Tibial artery (tissue), 4 donors: Measurements from ENCODE around the gene LPGAT1.

Experiments
- DNase-seq, 2 donors: peaks; one replicate each; pipeline ENCODE4 v3.0.0-alpha.2; 2019
- H3K27ac ChIP-seq, 2 donors: fragments of 200-600 bp; sonication (generic) in 1 of 2; 1 replicate in 1 of 2; 2 replicates in 1 of 2; pipeline ENCODE4 v1.5.1; 2018 to 2019; ENCODE audit warnings: mild to moderate bottlenecking in 1 of 2
- H3K27me3 ChIP-seq, 2 donors: fragments of 200-600 bp; sonication (generic) in 1 of 2; one replicate each; pipeline versions ENCODE4 v1.5.1 to v1.6.0; 2016 to 2019
- H3K36me3 ChIP-seq, 3 donors: fragments of 200-600 bp; sonication (generic) in 2 of 3; one replicate each; pipeline ENCODE4 v1.5.1; 2016 to 2019; ENCODE audit warnings: mild to moderate bottlenecking in 2 of 3
- H3K4me1 ChIP-seq, 4 donors: fragments of 200-600 bp; sonication (generic) in 2 of 4; 1 replicate in 3 of 4; 2 replicates in 1 of 4; pipeline ENCODE4 v1.5.1; 2016 to 2019
- H3K4me3 ChIP-seq, 2 donors: fragments of 200-600 bp; sonication (generic) in 1 of 2; 1 replicate in 1 of 2; 2 replicates in 1 of 2; pipeline ENCODE4 v1.5.1; 2018 to 2019; ENCODE audit warnings: mild to moderate bottlenecking in 2 of 2
- H3K9me3 ChIP-seq, 3 donors: fragments of 200-600 bp; sonication (generic) in 1 of 3; one replicate each; pipeline ENCODE4 v1.5.1; 2016 to 2019
- CTCF ChIP-seq, 2 experiments: fragments of 200-600 bp in 1 of 2; fragments of 450-650 bp in 1 of 2; IDR thresholded peaks; one replicate each; pipeline ENCODE4 v1.5.1; 2017 to 2019; ENCODE audit warnings: antibody characterized with exemption in 2 of 2, mild to moderate bottlenecking in 1 of 2, moderate library complexity in 1 of 2
- intact Hi-C: fragments of 100-400 bp; cut with DNase I; formaldehyde crosslinking; loops from one replicate; pipeline ENCODE4 v1.15.0; 2023; ENCODE audit warnings: low total_unique reads

LPGAT1 gene

GRCh38 chr1:211800925-211801607 is 29.5 kb downstream of the LPGAT1 start:
- Histone ChIP-seq H3K9me3 (no peaks in the 10 kb centered on the region), H3K36me3 (peaks cover 5 to 11% (median 11%) of the 10 kb centered on the region in 3 donors), H3K4me3 (no peak overlapping the region), H3K4me1 (no peaks in the 10 kb centered on the region), H3K27ac (no peak overlapping the region), H3K27me3 (no peaks in the 10 kb centered on the region)
- TF ChIP-seq CTCF (IDR thresholded peaks at IDR 0.05), result no peak
- intact Hi-C loops, result no loop called here
- no peak for DNase-seq

GRCh38 chr1:211797994-211798393 is 32.6 kb downstream of the LPGAT1 start:
- intact Hi-C loops, result no loop called here
- no peak for DNase-seq
- Histone ChIP-seq H3K36me3 (peaks cover under 1 to 5% (median 1%) of the 10 kb centered on the region in 3 donors), H3K4me3 (no peak overlapping the region), H3K9me3 (no peaks in the 10 kb centered on the region), H3K27me3 (no peaks in the 10 kb centered on the region), H3K27ac (no peak overlapping the region), H3K4me1 (no peaks in the 10 kb centered on the region)
- no peak for TF ChIP-seq CTCF (IDR thresholded peaks at IDR 0.05)

GRCh38 chr1:211791979-211792378 is 38.6 kb downstream of the LPGAT1 start:
- intact Hi-C loops, result no loop called here

GRCh38 chr1:211789641-211790464 is 40.7 kb downstream of the LPGAT1 start:
- TF ChIP-seq CTCF (IDR thresholded peaks at IDR 0.05), result no peak
- H3K36me3 ChIP-seq, result peaks cover 20 to 42% (median 21%) of the 10 kb centered on the region in 3 donors
- no peak overlapping the region for H3K27ac ChIP-seq
- H3K4me3 ChIP-seq, result no peak overlapping the region
- intact Hi-C loops, result no loop called here
- no peaks in the 10 kb centered on the region for H3K4me1 ChIP-seq
- no peaks in the 10 kb centered on the region for H3K9me3 ChIP-seq
- no peaks in the 10 kb centered on the region for H3K27me3 ChIP-seq
- DNase-seq, result no peak

More at GRCh38 chr1:211791979-211792378, 38.6 kb downstream of the LPGAT1 start:
- no peak for TF ChIP-seq CTCF (IDR thresholded peaks at IDR 0.05)
- no peak overlapping the region for H3K4me3 ChIP-seq
- no peaks in the 10 kb centered on the region for H3K27me3 ChIP-seq
- no peaks in the 10 kb centered on the region for H3K4me1 ChIP-seq
- DNase-seq, result no peak
- no peak overlapping the region for H3K27ac ChIP-seq
- no peaks in the 10 kb centered on the region for H3K9me3 ChIP-seq
- H3K36me3 ChIP-seq, result peaks cover 10 to 33% (median 21%) of the 10 kb centered on the region in 3 donors

- no peak for TF ChIP-seq CTCF (IDR thresholded peaks at IDR 0.05)
- Histone ChIP-seq H3K4me3 (no peak overlapping the region), H3K9me3 (no peaks in the 10 kb centered on the region), H3K4me1 (no peaks in the 10 kb centered on the region), H3K36me3 (peaks cover 20 to 42% (median 21%) of the 10 kb centered on the region in 3 donors), H3K27ac (no peak overlapping the region), H3K27me3 (no peaks in the 10 kb centered on the region)
- intact Hi-C loops, result no loop called here
- no peak for DNase-seq
Measured at GRCh38 chr1:211788626-211789025, 41.9 kb downstream of the LPGAT1 start.
